Measurements from ENCODE around the gene DICER1.

Gene DICER1

DNA sequence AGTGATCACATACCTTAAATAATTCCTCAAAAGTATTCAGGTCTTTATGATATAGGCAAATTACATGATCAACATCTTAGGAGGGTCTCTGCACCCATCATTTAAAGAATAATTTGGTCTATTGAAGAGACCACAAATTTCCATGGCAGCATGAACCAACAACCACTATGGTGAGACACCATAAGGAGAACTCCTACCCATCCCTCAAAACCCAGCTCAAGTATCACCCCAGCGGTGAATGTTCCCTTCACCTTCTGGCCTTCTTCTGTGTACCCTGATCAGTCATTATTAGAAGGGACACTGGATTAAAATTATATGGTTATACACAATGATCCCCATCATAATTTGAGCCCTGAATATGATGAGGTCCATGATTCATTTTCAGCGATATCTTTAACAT lies 81.5 kb downstream of the DICER1 start:
- DNase-seq, result no peak

DNA sequence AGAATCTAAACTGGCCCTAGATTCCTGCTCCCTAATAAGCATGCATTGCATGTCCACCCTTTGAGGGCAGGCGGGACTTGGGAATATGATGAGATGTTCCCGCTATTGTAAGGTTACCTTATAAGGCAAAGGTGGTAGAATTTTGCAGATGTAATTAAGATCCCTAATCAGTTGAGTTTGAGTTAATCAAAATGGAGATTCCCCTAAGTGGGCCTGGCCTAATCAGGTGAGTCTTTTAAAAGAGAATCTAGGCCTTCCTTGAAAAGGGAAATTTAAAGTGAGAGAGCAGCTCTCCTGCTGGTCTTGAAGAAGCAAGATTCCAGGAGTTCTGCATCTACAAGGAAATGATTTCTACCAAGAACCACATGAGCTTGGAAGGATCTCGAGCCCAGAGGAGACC lies 83.4 kb downstream of the DICER1 start:
- no peak for DNase-seq

DNA sequence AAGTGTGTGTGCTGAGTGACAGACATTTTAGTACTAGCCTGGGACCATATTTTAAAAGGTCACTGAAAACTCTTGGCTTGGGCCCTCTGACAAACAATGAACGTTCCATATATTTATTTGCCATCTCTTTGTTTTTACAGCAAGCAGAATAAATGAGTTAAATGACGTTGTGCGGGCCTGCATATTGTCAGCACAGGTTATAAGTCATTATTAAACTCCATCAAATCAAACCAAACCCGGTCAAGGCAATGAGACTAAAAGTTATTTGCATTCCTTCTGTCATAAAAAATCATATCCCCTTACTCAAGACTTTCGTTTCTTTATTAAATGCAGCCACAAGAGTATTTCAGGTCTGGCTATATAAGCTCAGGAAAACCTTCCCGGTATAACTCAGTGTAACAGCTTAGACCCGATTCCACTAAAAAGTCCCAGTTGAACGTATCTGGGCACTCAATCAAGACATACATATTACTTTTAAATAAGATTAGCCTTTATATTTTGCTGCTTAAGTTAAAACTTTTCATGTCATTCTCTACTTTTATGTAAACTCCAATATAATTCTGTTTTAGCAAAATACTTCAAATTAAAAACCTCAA lies 84.9 kb downstream of the DICER1 start:
- DNase-seq, result no peak

DNA sequence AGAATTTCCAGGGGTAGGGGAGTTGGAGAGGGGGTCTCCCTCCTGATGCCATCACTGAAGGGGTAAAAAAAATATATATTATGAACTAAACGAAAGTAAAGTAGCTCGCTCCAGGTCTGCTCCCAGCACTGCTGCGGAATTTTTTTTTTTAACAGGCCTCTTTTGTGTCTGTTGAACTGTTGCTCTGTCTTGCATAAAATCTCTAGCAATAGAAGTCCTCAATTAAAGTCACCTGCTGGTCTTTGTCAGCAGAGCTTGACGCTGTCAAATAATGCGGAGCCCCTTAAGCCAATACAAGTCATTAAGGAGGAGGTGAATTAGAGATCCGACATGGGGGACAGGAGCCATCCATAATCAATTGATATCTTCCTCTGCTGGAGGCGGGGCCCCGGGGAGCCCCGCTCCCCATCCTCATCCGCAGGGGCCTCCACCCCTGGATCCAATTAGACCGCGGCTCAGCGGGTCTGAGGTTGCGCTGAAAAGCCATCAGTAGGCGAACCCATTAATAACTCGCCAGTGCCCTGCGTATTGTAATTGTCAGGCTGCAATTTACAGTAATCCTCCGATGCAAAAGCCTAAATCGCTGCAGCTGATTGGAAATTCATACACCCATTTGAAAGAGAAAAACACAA lies 85.6 kb downstream of the DICER1 start:
- no peak for DNase-seq

DNA sequence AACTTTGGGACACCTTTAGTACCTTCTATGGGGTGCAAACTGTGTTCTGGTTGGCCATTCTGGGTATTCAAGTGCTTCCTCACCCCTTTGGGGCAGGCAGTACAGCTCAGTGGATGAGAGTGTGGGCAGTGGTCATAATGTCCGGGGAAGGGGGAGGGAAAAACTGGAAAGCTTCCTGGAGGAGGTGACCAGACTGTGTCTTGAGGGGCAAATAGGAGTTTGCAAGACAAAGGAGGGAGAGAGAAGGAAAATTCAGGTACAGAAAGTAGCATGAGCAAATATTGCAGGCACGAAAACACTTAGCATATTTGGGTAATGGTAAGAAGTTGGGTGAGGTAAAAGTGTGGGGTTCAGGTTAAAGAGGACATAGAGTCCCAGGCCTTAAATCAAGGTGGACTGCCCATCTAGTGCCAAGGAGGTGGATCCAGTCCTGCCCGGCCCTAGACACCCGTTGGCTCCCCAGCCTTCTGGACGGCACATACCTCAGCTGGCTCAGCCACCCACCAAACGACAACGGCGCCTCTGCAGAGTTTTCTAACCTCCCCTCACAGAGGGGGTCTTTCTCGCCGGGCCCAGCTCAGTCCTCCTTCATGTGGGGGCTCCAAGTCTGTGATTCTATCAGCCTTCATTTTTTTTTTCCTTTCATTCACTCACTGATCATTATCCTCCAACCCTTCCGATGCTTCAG lies 86.4 kb downstream of the DICER1 start:
- DNase-seq, result no peak

DNA sequence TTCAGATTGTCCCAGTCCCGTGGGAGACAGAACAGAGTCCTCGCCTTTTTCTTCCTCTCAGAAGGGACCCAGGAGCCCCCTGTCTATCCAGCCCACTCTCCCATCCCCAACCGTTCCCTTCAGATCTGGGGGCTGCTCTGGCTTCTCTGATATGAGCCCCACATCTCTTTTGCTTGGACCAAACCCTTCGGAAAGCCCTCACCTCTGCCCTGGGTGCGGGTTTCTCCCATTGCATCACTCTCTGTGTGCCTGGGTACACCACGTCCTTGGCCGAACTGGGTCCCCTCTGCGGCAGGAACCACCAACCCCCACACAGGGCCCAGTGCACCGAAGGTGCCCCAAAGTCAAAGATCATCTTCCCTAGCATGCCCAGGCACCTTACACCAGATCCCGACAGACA lies 87.8 kb downstream of the DICER1 start:
- no peak for DNase-seq

DNA sequence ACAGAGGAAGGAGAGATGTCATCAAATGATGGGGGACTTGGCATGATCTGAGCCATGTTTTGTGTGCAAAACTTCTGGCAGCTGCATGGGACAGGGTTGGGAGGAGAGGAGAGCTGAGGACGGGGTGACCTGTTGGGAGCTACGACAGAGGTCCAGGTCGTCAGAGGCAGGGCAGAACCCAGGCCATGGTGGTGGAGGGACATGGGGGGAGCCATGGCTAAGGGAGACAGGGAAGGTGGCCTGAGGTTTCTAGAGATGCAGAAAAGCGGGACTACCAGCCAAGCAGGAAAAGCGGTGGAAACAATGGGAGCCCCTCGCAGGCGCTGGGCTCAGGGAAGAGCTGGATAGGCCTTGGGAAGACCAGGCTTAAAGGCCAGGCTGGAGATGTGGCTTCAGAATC lies 88.3 kb downstream of the DICER1 start:
- DNase-seq, result no peak

DNA sequence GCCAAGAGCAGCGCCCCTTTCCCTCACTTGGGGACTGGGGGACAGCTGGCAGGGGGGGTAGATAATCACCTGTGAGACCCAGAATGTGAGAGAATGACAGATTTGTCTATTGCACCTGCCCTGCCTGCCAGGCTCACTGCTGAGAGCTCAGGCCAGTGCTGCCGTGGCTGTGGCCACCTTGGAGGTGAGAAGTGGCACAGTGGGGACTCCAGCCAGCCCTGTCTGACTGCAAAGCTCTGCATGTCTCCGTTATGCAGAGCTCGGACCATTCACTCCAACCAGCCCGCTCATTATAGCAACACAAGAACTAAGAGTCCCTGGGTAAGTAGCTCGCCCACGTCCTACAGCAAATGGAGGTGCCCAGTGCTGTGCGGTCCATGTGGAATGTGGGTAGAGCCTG lies 88.8 kb downstream of the DICER1 start:
- DNase-seq, result no peak

DNA sequence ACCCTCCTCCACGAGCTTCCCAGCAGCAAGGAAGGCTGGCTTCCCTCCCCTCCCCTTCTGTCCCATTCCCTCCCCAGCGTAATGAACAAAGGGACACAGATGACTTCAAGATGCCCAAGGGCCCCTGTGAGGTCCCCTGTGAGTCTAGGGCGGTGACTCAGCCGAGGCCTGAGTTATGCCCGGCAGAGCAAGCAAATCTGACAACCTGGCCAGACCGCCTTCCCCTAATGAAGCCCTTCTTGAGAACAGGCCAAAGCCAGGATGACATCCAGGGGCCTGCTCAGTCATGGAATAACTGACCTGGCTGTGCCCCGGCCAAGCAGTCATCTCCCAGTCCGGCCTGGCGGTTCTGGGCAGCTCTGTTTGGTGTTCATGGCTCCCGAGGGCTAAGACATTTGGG lies 89.2 kb downstream of the DICER1 start:
- DNase-seq, result no peak

DNA sequence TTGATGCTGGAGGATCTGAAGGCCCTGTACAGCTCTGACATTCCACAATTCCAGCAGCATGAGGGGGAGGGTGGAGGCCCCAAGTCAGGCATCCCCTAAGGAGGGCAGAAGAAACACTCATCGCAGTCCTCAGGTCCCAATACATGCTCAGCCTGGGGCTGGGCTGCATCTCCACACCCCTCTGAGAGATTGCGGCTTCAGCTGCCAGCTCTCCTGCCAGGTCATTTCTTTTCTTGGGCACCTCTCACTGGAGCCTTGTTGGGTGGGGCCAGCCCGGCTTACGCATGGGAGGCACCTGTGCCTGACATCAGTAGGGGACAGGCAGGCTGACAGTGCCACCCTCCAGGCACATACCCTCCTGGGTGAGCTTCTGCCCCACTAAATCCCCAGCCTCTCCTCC lies 89.8 kb downstream of the DICER1 start:
- no peak for DNase-seq

DNA sequence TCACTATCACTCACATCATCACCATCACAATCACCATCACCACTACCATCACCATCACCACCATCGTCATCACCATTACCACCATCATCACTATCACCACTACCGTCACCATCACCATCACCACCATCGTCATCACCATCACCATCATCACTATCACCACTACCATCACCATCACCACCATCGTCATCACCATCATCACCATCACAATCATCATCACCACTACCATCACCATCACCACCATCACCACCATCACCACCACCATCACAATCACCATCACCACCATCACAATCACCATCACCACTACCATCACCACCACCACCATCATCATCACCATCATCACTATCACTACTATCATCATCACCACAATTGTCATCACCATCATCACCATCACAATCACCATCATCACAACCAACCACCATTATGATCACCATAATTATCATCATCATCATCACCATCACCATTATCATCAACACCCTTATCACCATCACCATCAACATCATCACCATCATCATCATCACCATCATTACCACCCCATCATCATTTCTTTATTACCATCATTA lies 90.8 kb downstream of the DICER1 start:
- DNase-seq, result no peak

DNA sequence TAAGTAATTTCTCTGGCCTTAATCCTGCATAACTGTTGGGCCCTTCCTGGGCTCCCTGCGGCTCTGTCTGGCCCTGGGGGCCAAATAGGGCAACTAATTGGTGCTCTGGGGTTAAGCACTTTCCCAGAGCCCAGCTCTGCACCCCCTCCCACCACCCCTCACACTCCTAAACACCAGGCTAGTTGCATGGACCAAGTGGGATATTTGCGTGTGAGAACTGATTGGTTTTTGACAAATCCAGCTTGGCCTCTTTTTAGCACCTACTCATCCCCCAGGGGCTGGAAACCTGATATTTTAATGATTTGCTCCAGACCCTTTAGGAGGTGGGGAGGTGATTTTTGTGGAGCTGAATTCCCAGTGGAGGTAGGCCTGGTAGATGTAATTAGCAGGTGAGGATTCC lies 91.9 kb downstream of the DICER1 start:
- no peak for DNase-seq

DNA sequence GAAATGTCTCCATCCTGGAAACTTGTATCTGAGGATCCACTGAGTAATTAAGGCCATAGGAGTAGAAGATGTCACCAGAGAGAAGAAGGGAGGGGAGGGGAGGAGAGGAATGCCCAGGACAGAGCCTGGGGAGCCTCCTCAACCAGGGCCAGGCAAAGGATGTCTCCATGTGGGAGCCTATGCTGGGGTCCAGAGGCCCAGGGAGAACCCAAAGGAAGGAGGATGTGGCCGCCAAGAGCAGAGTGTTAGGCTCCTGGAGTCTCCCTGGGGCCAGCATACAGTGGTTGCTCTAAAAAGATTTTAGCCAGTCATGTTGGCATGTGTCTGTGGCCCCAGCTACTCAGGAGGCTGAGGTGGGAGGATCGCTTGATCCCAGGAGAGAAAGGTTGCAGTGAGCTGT lies 92.6 kb downstream of the DICER1 start:
- DNase-seq, result no peak

DNA sequence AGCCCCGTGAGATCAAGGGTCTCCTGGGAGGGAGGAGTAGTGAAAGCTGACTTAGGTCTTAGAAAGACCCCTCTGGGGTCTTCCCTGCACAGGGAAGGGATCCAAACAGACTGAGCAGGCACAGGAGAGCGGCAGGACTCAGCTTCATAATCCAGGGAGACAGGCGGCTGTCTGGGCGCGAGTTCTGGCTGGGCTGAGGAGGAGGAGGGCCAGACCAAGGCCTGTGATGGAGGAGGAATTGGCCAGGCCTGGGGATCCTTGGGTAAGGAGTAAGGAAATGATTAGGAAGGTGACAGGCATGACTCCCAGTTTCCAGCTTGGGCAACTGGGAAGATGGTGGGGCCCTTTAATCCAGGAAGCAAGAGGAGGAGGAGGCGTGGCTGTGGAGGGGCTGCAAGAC lies 93.1 kb downstream of the DICER1 start:
- no peak for DNase-seq

DNA sequence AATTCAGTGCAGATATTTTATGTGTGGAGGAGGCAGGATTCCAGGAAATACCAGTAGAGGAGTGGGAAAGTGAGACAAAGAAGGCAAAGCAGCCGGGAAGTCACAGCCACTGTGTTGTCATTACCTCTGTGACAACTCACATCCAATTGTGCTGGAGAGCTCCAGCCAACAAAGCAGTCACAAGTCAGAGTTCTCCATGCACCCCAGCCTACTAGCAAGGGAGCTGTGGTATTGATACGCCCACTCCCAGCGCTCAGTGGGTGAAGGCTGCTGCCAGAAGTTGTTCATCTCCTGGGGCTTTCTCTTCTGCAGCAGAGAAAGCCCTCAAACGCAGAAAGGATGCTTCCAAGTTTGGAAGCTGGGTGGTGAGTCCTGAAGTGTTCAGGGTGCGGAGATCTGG lies 93.9 kb downstream of the DICER1 start:
- no peak for DNase-seq

DNA sequence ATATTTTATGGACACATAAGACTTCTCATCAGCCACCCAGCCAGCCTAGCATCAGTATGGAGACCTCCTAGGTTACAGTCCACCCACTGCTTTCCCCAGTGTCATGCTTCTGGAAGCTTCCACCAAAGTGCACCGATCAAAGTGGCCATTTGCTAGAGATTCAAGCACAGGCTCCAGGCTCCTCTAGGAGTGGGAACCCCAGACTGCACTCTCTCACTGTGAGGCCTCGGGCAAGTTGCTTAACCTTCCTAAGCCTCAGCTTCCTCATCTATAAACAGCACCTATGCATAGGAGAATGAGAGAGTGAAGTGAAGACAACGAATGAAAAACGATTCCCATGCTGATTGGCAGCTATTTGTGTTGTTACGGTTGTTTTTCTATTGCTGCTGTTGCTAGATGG lies 94.4 kb downstream of the DICER1 start:
- no peak for DNase-seq

DNA sequence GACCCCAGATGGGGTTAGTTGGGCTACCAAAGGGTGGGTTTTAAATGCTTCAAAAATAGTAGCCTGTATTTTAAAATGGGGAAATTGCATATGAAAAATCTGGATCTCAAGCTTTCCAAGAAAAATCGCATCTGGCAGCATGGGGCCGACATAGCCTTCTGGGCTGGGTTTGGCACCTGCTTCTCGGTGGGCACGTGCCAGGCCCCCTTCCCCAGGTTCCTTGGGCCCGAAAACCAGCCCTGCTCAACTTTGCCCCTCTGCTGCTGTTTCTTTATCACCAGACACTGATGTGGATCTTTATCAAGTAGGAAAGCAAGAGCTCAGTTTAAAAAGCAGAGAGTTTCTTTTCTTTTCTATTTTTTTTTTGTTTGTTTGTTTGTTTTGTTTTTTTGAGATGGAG lies 95.1 kb downstream of the DICER1 start:
- DNase-seq, result no peak

DNA sequence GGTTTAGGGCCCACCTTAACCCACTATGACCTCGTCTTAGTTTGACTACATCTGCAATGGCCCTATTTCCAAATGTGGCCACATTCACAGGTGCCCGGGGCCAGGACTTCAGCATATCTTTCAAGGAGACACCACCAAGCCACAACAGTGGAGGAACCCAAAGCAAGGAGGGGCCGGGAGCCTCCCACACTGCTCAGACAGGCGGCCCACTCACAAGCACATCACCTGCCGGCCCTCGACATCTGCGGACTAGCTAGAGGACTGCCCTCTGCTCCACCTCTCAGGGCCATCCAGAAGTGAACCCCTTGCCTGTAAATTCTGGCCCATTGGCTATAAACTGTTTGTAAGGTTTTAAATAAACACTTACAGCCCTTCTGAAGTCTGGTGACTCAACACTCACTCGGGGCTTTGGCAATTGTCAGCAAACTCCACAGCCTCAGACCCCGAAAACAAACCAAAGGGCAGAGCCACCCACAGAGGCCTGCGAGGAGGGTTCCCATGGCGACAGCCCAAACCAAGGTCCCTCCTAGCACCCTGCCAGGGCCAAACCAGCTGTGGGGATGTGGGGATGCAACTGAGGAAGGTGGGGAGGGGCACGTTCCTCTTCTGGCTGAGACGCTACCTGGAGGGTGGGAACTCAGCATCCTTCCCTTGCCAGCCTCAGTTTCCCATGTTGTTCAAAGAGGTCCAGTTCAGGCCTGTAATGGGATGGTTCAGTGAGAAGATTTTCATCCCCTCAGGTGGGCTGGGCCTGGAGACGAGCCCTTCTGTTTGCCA lies 95.8 kb downstream of the DICER1 start:
- no peak for DNase-seq

DNA sequence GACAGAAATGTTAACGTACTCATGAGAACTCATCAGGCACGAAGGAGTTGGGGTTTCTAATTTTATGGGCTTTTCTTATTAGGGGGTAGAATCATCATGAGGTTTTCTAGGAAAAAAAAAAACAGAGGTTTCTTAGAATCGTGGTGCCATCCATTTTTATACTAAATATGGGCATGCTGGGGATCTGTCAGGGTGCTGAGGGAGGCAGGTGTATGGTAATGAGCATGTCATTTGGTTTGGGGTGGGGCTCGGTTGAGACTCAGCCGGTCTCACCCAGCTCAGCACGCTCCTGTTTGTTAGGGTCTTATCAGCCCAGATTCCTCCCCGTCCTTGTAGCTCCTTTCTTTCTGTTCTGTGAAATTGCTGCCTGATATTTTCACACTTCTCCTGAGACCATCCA lies 98.2 kb downstream of the DICER1 start:
- no peak for DNase-seq

DNA sequence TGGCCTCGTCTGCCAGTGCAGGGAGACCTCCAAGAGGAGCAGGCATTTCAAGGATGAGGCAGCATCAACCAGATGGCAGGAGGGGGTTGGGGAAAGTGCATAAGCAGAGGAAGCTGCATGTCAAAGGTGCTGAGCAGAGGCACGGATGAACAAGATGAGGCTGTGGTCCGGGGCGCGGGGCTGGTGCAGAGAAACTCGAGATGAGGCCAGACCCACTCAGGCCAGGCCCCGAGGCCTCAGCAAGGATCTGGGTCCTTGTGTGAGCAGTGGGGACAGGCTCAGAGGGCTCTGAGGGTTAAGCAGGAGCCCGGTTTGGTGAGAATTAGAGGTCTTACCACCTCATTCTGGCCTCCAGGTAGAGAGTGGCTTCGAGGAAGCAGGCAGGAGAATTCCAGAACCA lies 98.8 kb downstream of the DICER1 start:
- no peak for DNase-seq

DNA sequence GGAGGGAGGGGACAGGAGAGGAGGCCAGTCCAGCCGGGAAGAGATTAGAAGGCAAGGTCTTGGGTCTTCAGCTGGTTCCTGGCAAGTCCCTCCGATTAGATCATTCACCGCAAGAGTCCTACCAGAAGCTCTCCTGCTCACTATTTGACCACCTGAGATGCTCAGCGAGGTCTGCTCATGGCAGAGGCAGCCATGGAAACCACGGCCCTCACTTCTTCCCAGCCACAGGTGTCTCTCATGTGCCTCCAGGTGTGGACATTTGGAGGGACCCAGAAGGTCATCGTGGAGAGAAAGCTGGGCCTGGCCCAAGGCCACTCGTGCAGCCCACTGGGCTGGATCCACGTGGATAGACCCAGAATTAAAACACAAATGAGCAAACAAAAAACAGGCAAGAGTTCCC lies 99.5 kb downstream of the DICER1 start:
- no peak for DNase-seq

DNA sequence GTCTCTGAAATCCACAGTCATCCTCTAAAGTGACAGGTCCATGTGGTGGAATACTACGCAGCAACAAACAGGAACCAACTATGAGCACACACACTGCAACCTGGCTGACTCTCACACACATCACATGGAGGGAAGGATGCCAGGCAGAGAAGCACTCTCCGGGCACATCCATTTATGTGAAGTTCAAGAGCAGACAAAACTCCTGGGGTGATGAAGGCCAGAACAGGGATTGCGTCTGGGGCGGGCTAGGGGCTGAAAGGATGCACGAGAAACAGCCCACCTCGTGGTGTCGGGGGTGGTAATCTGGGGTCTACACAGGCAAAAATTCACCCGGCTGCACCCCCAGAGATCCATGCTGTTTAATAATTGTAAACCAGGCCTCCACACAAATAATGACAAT lies 100.2 kb downstream of the DICER1 start:
- no peak for DNase-seq

DNA sequence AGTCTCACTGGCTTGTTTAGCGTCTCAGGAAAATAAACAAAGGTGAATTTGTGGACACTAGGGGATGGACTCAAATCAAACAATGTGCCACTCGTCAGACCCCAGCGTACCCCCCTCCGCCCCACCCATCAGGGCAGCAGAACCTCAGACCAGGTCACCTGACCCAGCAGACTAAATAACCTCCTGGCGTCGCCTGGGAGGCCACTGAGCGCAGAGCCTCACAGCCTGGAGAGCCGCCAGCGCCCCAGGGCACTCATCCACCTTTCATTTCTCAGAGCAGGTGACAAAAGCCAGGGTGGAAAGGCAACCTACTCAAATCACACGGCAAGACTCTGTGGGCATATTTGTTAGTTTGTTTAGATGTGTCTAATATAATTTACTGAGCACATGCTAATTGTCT lies 100.9 kb downstream of the DICER1 start:
- DNase-seq, result no peak

DNA sequence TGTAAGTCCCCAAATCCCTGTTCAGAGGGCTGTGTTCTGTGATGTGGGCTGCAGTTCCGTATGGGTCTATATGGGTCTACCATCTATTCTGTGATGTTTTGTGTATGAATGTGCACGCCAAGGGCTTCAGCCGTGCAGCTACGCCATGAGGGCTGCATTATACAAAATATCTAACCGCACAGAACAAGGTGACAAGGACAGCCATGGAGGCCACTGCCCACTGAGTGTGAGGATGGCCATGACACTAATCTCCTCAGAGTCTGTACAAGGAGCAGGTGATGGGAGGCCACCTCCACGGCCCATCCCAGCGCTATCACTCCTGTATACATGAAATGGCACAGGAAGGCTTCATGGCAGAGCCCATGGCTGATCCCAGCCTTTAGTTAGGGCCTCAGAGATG lies 102.0 kb downstream of the DICER1 start:
- no peak for DNase-seq

All from midbrain (tissue), 1 donor.